DMS114 treated with DMSO at 0.1 percent for 48 hours (cell line): ENCODE data around the gene NPC1.

ENCODE experiments used
- DNase-seq: peaks from one replicate; lab custom pipeline; 2025; ENCODE audit not compliant: unreplicated experiment; lab: John Stamatoyannopoulos, UW

Gene NPC1

GRCh38 chr18:23609390-23610023, 23.2 kb upstream of the NPC1 start:
- DNase-seq: no peak

GRCh38 chr18:23608211-23608610, 21.9 kb upstream of the NPC1 start:
- no peak for DNase-seq

DNA sequence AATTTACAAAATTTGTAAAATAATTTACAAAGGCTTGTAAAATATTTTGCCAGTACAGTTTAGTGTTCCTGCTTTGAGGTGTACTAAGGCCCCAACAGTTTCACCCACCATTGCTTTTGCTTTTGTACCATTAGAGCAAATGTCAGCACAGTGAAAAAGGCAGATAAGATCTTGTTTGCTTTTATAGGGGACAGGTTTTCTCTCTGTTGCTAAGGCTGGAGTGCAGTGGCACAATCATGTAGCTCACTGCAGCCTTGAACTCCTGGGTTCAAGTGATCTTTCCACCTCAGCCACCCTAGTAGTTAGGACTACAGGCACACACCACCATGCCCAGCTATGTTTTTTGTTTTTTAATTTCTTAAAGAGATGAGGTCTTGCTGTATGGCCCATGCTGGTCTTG, 19.6 kb upstream of the NPC1 start:
- DNase-seq: no peak

GRCh38 chr18:23599809-23600208, 13.5 kb upstream of the NPC1 start:
- no peak for DNase-seq

DNA sequence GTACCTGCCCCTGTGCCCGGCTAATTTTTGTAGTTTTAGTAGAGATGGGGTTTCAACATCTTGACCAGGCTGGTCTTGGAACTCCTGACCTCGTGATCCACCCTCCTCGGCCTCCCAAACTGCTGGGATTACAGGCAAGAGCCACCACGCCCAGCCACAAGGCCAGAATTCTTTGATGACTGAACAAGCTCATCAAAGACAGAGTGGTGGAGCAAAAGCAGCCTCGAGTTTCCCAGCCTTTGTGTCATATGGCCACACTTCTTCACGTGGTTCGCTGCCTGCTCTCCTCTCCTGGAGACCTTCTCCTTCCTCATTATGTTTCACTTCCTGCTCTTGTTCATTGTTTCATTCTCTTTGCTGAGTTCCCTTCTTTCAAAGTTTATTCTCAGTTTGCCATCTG, 9.9 kb upstream of the NPC1 start:
- DNase-seq: no peak

DNA sequence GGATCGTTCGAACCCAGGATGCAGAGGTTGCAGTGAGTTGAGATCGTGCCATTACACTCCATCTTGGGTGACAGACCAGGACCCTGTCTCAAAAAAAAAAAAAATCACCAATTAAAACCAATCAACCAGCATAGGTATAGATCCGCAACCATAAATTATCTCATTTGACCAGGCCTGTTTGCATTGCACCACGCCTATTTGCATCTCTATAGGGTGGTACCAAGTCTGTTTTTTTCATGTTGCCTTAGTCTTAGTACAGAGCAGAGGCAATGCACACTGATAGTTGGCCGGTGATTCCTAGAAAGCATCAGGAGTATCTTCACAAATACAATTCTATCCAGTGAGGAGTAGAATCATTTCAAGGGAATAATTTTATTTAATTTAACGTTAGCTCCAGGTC, 9.3 kb upstream of the NPC1 start:
- no peak for DNase-seq

DNA sequence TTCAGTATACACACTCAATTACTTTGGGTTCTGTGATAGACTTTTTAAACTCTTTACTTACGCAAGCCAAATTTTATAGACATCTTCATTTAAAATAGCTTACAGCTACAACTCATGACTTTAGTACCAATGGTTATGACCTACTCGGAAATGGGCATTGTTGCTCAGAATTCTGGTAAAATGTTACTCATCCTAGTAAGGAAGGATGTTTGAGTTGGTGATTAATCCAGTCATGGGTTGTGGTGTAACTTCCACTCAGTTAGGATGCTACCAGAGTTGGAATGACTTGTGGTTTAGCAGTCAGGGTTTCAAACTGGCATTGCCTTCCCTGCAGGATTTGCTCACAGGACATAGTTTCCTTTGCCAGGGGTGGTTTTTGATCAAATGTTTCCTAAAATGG, 7.4 kb upstream of the NPC1 start:
- no peak for DNase-seq

GRCh38 chr18:23592911-23593310, 6.6 kb upstream of the NPC1 start:
- DNase-seq: no peak

DNA sequence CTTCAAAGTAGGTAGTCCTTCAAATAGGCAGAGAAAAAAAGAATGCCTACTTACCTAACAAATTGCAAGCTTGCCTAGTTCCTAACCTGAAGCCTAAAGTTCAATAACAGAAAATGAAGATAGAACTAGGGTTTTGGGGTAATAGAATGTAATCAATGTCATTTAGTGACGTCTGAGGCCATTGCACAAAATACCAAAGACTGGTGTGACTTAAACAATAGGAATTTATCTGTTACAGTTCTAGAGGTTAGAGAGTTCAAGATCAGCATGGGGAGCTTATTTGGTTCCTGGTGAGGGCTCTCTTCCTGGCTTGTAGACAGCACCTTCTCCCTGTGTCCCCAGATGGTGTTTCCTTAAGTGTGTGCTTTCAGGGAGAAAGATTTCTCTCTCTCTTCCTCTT, 4.7 kb upstream of the NPC1 start:
- no peak for DNase-seq

DNA sequence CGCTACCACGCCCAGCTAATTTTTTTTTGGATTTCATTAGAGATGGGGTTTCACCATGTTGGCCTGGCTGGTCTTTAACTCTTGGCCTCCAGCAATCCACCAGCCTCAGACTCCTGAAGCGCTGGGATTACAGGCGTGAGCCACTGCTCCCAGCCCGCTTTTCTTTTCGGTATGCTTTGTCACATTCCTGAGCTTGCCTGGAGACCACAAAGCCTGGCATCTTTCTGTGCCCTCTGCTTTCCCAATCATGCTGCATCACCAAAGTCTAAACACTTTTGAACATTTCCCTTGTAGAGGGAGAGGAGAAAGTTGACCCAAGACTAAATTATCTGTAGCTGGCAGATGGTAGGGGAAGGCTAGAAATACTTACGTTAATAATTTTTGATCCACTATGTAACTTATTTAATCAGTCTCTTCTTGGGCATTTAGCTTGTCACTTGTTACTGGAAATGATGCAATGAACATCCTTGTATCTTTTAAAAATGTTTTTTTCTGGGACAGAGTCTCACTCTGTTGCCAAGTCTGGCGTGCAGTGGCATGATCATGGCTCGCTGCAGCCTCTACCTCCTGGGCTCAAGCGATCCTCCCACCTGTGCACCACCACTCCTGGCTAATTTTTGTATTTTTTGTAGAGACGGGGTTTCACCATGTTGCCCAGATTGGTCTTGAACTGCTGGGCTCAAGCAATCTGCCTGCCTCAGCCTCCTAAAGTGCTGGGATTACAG, 2.7 kb upstream of the NPC1 start:
- DNase-seq: no peak

DNA sequence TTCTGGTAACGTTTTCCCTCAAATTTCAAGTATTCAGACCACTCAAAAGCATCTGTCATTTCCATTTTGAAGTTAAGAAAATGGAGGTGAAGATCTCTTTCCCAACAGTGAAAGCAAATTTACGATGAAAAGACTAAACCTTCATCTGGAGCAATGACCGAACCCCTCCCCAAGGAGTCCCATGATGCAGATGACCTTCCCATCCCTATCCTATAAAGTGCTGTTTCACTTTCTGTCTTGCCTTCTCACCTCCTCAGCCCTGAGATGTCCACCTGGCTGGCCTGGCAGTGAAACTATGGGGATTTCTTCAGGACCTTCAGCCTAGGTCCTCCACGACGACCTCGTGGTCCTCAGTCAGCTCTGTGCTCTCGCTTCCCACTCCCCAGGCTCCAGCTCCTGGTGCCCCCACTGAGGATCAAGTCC, 925 bp upstream of the NPC1 start:
- DNase-seq: no peak

DNA sequence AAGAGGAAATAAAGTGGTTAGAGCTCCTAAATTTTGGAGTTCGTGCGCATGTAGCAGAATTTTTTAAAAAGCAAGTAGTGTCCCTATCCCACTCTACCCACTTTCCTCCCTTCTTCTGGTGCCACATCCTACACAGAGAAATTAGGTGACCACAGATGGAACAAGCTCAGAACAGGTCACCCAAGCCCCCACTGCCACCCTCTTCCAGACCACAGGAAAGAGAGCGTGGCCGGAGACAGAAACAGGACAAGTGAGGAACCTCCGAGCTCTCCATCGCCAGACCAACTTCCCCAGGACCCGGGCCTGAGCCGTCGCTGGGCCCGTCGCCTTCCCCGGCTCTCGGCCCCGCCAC, 433 bp downstream of the NPC1 start:
- DNase-seq: no peak

- DNase-seq: no peak
Measured at GRCh38 chr18:23585007-23585871, 1.1 kb downstream of the NPC1 start.

GRCh38 chr18:23584019-23584983, 2.0 kb downstream of the NPC1 start:
- no peak for DNase-seq

- DNase-seq: no peak
Measured at GRCh38 chr18:23583071-23583865, 3.0 kb downstream of the NPC1 start.

DNA sequence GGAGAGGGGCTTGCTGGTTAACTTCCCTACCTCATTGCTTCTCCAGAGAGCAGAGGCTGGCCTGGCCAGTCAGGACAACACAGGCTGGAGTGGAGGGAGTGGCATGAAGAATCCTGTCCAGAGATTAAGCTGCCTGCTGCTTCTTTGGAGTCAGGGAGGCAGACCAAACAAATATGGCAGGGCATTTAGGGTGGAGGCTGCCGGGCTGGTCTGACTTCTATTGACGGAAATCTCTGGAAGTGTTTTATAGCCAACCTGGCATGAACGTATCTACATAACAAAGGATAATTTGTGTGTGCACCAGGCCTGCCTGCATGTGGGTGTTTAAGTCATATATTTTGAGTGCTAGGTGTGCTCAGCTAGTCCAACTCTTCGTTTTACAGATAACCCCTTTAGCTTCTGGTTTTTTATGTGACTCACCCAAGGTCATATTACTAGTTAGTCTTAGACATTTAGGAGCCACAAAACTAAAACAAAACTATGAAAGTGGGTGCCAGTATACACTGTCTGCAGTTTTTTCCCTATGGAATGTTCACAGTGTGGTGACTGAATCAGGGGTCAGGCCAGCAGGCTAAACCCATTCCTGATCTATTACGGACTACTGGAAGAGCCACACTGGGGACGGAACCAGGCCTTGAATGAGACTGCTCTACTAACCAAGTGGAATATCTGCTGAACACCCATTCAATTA, 5.5 kb downstream of the NPC1 start:
- no peak for DNase-seq

DNA sequence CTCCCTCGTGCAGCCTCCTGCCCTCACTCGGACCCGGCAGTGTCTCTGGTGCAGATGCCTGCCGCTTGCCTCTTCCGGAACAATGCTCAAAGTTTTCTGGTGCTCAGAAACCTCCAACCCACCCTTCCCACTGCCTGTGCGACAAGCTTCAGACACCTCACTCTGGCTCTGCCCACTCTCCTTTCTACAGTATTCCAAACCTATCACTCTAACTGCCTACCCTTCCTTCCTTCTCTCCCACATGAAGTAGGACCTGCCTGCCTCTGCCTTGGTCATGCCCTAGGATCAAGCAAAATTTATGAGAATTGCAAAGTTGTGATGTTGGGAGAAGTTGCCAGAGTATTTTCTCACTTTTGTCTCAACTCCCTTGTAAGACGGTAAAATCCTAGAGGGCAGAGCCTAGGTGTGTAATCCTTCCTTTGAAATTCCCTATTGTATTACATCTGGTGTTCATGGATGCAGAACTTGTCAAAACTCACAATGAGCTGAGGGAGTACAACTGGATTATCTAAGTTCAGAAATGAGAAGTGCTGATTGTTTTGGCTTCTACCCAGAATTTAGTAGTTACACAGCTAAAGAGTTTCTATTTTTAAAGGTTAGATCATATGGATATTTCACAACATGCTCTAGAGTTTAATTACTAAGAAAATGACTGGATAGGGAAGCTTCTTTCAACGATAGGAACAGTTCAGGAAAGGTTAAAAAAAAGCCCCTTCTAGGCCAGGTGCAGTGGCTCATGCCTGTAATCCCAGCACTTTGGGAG, 7.2 kb downstream of the NPC1 start:
- no peak for DNase-seq

- DNase-seq: no peak
Measured at GRCh38 chr18:23578067-23578701, 8.1 kb downstream of the NPC1 start.
